ENCODE data around the gene NRCAM.

- TF ChIP-seq POLR2AphosphoS5 (IDR thresholded peaks at IDR 0.05; ENCODE audit: low read depth, low read length): no peak
- no peak for TF ChIP-seq CTCF (IDR thresholded peaks at IDR 0.05; ENCODE audit: control extremely low read depth in 1 of 3, insufficient read depth in 1 of 3, low read depth in 1 of 3, low read length in 3 of 3)
- no peak for TF ChIP-seq CEBPB (IDR thresholded peaks at IDR 0.05; ENCODE audit: low read depth, low read length)
- TF ChIP-seq POLR2A (IDR thresholded peaks at IDR 0.05; ENCODE audit: control extremely low read depth in 1 of 2, low read depth in 2 of 2, low read length in 2 of 2): no peak
- no peak for TF ChIP-seq ATF3 (IDR thresholded peaks at IDR 0.05; ENCODE audit: insufficient read depth, low read depth, low read length)
- no peak for TF ChIP-seq BRCA1 (IDR thresholded peaks at IDR 0.05; ENCODE audit: low read depth, low read length)
- no peak for TF ChIP-seq E2F6 (IDR thresholded peaks at IDR 0.05)
Observed at GRCh38 chr7:108249453-108249852, 206.8 kb downstream of the NRCAM start.

Data from H1 (cell line).